ENCODE measurements around the gene ARFIP2.
"Not testable (repeated sequence)": the region's sequence is repeated elsewhere in the genome, so short reads cannot be mapped to it uniquely, and the experiment has no call there.

The ARFIP2 gene, protein sequence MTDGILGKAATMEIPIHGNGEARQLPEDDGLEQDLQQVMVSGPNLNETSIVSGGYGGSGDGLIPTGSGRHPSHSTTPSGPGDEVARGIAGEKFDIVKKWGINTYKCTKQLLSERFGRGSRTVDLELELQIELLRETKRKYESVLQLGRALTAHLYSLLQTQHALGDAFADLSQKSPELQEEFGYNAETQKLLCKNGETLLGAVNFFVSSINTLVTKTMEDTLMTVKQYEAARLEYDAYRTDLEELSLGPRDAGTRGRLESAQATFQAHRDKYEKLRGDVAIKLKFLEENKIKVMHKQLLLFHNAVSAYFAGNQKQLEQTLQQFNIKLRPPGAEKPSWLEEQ

DNA sequence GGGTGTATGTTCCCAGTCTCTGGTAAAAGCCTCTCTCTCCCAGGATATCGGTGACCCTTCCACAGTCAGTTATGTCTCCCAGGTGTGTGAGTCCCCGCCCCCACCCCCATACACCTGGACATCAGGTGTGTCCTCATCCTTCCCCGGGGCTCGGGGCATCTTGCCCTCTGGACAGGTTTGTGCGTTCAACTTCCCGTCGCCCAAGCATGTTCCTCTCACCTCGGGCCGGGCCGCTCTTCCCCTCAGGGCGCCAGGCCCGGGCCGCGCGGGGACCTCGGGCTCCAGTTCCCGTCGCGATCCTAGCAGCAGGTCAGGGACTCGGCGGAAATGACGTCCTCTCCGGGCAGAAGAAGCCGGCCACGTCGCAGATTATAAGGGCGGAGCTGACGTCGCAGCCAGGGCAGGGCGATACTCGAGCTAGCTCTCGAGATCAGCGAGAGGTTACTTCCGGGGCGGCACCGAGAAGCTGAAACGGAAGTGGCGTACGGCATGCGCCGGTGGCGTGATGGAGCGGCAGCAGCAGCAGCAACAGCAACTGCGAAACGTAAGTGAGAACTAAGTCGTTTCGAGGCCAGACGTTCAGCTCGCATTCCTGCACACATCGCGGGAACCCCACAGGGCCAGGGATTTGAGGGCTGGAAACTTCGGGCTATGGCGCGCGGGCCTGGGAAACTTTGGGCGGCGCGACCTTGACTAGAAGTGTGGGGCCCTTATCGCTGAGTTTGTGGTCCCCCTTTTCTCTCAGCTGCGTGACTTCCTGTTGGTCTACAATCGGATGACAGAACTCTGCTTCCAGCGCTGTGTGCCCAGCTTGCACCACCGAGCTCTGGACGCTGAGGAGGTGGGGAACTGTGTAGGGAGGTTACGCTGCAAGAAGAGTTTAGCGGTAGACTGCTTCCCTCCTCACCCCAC lies at the start of gene ARFIP2, which contains the start of gene TIMM10B:
Gene ARFIP2, minus strand, starts transcription at position 320 of the 912 bp plus-strand sequence. CDS start 910 bp downstream, outside the sequence.
Gene TIMM10B, plus strand, starts transcription at position 490 of the 912 bp plus-strand sequence. Its CDS starts 16 bp downstream, at position 506.
- in situ Hi-C loops (cut with MboI; ENCODE audit: low sequenced_read_pairs), result no loop called here

DNA sequence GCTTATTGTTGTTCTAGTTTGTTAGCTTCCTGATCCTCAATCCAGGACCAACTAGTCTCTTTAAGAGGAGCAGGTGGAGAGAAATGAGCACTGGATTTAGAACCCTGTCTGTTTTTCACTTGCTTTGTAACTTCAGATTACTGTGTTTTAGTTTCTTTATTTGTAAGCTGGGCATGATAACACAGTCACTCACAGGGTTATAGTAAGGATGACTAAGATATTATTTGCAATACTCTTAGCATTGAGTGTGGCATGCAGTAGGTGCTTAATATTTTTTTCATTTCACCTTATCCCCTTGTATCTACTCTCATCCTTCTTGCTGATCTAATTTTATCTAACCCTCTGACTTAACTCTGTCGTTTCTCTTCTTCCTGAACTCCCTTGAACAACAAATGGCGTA lies 49.7 kb upstream of the ARFIP2 start:
- in situ Hi-C loops (cut with MboI; ENCODE audit: low sequenced_read_pairs), result loop anchor here (10.0 kb wide), 1 partner anchor 174 kb away; no protein-coding TSS in a partner anchor

DNA sequence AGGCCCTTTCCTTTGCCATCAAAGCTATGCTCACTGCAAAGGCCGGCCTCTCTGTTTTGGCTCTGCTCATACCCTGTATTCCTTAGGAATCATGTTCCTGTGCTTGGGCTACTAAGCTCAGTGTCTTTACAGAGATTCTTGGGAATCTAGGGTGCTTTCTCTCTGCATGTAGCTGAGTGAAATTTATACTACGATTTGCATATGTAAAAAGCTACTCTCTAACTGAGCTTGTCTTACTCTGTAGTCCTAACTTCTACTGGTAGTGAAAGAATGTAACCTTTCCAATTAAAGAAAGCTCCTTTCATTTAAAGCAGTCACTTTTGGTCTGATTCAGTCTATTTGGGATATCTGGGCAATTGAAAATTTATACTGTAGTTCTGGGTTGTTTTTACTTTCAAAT lies 48.1 kb upstream of the ARFIP2 start:
- in situ Hi-C loops (cut with MboI; ENCODE audit: low sequenced_read_pairs), result no loop called here

DNA sequence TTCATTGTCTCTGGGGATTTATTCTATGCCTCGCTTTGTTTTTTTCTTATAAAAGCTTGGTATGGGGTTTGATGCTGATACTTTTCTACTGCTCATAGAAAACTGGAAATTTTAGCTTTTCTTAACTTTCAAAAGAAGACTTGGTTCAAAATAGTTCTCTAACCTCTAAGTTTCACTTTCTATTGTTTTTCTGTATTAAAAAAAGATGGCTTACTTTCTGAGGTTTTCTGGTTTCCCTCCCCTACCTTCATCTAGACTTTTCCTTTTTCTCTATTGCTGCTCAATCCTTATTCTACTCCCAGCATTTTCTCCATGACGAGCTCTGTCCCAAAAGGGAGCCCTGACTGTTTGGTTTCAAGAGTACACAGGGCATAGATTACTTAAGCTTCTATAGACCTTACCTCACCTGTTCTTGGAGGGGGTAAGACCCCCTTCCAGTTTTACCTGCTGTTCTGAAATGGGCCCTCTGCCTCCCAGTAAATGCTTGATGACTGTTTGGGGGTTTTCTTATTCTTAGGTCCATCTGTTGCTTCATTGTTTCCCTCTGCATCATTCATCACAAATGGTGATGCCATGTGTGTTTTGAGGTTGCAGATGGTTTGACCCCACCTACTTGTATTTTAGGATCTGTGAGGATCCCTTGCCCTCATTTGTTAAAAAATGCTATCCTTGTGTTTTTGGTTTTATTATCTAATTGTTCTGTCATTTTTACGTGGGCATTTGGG lies 45.4 kb upstream of the ARFIP2 start:
- in situ Hi-C loops (cut with MboI; ENCODE audit: low sequenced_read_pairs), result no loop called here

DNA sequence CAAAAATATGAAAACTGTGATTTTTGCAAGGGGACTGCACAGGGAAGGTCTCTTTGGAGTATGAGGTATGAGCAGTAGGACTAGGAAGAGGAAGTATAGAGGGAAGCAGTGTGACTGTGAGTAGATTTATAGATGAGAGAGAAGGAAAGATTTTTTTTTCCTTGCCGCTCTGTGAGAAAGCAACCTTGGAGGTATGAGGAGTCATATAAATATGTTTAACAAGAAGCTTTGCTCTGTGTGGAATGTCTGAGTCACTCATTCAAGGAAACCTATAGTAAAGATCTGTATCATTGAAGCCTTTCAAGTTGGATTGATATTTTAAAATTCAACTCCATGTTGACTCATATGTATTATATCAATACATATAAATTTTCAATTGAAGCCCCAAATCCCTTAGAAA lies 42.1 kb upstream of the ARFIP2 start:
- in situ Hi-C loops (cut with MboI; ENCODE audit: low sequenced_read_pairs), result no loop called here

DNA sequence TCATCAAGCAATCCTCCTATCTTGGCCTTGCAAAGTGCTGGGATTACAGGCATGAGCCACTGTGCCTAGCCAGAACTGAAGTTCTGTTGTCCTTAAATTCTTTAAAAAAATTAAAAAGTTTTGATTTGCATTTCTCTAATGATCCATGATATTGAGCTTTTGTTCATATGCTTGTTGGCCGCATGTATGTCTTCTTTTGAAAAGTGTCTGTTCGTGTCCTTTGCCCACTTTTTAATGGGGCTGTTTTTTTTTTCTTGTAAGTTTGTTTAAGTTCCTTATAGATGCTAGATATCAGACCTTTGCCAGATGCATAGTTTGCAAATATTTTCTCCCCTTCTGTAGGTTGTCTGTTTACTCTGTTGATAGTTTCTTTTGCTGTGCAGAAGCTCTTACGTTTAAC lies 40.8 kb upstream of the ARFIP2 start:
- in situ Hi-C loops (cut with MboI; ENCODE audit: low sequenced_read_pairs), result not testable (repeated sequence)

DNA sequence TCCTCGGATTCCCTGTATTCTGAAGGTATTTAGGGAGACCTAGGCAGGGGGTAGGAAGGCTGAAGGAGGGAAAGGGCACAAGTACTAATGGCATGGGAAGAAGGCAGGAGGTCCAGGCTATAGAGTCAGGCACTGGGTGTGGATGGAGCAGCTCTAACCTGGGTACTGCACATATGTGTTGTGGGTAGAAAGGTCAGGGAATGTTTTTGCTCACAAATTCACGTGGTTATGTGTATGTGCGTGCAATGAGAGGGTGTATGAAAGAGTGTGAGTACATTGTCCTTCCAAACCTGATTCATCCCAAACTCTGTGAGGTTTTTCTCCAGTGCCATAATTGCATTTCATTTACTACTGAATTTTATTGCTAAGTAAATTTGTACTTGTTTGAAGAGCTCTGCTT lies 39.1 kb upstream of the ARFIP2 start:
- in situ Hi-C loops (cut with MboI; ENCODE audit: low sequenced_read_pairs), result no loop called here

DNA sequence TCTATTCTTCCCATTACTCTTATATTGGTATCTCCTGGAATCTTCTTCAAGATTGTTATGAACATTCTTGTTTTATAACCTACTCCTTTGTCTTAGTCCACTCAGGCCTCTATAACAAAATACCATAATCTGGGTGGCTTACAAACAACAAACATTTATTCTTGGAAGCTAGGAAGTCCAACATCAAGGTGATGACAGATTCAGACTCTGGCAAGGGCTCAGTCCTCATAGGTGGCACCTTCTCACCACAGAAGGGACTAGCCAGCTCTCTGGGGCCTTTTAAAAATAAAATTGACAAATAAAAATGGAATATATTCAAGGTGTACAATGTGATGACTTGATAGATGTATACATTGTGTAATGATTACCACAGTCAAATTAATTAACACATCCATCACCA lies 35.7 kb upstream of the ARFIP2 start:
- in situ Hi-C loops (cut with MboI; ENCODE audit: low sequenced_read_pairs), result no loop called here

DNA sequence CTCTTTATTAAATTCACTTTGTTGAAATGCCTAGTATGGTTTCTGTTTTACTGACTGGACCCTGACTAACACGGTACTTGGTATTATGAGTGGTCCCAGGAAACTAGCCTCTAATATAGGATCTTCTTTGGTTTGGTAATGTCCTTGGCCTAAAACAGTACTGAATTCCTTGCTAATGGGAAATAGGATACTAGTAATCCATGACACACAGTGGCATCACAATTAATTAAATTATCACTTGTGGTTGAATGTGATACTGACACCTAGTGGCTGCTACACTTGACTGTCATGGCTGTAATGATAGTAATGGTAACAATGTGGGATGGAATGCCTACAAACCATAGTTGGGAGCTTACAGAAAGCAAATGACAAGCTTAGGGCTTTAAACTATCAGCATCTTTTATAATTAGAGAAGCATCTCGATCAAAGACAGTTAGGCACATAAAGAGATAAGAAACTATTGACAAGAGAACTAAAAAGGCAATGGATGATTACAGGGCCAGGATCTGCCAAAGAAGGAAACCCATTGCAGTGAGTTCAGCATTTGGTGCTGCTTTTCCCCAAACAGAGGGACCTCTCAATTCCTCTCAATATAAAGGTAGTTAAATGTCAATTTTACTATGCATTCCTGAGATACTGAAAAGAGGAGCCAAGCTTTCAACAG lies 24.6 kb upstream of the ARFIP2 start:
- in situ Hi-C loops (cut with MboI; ENCODE audit: low sequenced_read_pairs), result no loop called here

DNA sequence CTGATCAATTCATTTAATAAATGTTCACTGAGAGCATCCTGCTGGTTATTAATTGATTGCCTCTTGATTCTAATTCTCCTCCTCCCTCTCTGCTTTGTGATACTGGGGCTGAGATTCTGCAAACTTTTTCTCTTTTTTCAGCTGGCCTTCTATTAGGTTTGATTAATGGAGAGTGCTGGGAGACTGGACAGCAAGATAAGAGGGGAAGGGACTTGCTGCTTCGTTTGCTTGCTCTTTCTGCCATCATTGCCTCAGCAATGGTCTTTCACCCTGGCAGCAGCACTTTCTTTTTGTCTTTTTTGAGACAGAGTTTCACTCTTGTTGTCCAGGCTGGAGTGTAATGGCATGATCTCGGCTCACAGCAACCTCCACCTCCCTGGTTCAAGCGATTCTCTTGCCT lies 23.0 kb upstream of the ARFIP2 start:
- in situ Hi-C loops (cut with MboI; ENCODE audit: low sequenced_read_pairs), result no loop called here

DNA sequence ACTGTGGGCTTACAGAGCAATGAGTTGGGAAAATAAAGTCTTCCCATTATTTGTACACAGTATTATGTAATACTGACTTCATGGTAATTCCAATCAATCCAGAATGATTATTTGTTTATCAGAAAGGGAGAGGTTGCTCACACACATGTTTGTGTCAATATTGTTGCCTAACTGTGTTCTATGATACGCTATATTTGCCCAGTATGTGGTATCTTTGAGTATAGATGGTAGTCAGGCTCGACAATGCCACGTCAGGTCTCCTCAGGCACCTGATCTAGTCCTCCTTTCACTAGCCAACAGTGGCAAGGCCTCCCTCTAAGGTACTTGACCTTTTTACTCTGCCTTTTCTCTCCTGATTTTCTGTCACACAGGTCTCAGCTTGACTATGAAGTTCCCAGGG lies 21.3 kb upstream of the ARFIP2 start:
- in situ Hi-C loops (cut with MboI; ENCODE audit: low sequenced_read_pairs), result no loop called here

DNA sequence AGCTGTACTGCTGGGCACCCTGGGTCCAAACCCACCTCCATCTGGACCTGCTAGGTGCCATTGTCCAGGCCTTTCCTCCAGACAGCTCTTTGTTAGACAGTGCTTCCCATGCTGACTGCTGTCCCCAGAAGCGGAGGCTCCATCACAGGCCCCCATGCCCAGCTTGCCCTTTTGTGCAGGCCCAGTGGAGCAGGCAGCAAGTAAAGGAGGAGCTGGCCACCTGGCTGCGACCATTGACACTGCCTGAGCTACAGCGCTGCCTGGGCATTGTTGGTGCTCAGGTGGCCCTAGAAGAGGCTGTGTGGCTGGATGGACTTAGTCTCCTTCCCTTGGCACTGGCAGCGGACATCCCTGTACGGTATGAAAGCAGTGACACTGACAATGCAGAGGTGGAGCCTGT lies 17.4 kb upstream of the ARFIP2 start:
- in situ Hi-C loops (cut with MboI; ENCODE audit: low sequenced_read_pairs), result no loop called here

DNA sequence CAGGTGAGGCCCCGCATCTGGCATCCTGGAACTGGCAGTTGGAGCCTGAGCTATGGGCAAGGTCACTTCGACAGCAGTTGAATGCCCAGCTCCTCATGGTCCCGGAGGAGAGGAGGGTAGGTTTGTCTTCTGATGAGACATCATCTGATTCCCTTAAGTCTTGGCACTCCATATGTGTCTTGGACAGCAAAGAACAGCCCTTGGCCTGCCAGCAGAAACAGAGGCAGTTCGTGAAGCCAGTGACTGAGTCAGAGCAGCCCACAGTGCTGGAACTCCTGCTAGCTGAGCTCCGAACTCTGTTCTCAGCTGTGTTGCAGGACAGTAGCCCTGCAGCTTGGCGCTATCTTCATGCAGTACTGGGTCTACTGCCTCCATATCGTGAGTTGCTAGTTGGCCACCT lies 17.0 kb upstream of the ARFIP2 start:
- in situ Hi-C loops (cut with MboI; ENCODE audit: low sequenced_read_pairs), result no loop called here

DNA sequence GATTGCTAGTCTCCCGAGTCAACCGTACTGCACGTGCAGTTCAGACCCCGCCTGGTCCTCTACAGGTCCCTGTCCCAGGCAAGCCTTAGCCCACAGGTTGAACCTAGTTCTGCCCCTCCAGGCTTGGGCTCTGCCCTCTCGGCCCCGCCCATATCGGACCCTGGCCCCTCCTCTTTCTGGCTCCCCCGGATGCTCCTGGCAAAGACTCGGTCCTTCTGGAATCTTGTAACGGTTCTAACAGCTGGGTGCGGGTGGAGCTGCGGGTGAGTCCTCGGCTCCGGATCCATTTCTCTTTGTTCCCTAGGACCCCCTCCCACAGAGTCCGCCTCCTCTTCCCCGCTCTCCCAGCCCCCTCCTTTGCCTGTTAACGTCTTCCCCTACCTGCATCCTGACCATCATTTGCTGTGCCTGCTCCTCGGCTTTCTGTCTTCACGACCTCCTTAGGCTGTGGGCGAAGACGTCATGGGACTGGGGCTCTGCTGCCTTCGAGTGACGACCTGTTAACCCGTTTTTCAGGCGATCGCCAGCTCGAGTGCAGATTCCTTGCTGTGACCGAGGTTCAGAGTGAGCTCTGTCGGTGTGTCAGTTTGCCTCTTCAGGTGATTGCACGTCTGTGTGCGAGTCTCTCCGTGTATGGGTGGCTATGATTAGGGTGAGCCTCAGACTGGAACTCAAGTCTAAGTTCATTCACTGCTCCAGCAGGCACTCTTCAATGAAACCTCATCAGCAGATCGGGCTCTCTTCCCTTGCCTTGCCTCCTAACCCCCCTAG lies 16.1 kb upstream of the ARFIP2 start, which contains the start of gene DNHD1:
Gene DNHD1, plus strand, starts transcription at position 212 of the 771 bp plus-strand sequence. CDS start 936 bp downstream, outside the sequence.
- in situ Hi-C loops (cut with MboI; ENCODE audit: low sequenced_read_pairs), result no loop called here

DNA sequence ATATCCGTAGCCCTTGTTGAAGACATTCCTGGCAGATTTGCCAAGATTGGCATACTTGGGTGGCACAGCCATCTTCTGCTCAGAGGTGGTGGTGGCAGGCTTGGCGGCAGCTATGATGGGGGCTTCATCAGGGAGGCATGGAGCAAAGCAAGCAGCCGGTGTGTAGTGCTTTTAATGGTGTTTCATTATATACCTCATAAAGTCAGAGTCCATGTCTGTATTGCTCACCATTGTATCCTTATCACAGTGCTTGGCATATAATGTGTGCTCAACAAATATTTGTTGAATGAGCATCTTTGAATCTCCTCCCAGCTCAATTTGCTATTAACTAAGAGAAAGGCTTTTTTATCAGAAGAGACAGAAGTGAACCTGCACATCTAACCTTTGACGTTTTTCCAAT lies 8.2 kb upstream of the ARFIP2 start:
- in situ Hi-C loops (cut with MboI; ENCODE audit: low sequenced_read_pairs), result no loop called here

DNA sequence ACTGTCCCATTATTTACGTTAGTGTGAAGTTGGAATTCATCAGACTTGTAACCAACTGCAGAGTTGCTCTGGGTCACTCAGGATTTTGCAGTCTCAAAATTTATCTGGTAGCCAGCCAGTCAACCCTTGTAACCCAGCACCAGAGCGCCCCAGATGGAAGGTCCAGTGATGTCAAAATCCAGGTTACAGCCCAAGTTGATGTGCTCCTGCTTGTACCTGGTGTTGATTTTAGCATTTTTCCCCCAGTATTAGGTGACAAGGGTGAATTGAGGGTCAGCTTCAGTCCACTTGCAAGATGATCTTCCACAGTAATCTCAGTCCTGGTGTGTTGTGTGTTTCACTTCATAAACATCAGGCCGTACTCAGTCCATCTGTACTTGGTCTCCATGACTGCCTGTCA lies 7.7 kb upstream of the ARFIP2 start:
- in situ Hi-C loops (cut with MboI; ENCODE audit: low sequenced_read_pairs), result no loop called here

DNA sequence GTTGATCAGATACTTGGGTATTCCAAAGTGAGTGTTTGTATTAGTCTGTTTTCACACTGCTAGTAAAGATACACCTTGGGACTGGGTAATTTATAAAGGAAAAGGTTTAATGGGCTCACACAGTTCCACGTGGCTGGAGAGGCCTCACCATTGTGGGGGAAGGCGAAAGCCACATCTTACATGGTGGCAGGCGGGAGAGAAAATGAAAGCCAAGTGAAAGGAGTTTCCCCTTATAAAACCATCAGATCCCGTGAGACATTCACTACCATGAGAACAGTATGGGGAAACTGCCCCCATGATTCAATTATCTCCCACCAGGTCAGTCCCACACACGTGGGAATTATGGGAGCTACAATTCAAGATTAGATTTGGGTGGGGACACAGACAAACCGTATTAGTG lies 7.2 kb upstream of the ARFIP2 start:
- in situ Hi-C loops (cut with MboI; ENCODE audit: low sequenced_read_pairs), result no loop called here

DNA sequence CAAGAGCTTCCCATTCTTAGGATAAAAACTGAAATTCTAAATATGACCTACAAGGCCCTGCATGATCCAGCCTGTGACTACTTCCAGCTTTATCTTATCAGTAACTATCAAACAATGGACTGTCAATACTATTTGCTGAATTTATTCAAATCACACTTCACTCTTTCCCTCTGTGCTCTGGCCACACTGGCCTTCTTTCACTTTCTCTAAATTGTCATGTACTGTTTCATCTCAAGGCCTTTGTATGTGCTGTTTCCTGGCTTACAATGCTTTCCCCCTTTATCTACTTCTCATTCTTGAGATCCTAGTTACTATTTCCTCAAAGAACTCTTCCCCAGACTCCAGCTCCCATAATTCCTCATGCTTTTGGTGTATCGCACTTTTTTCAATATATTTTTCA lies 5.8 kb upstream of the ARFIP2 start:
- in situ Hi-C loops (cut with MboI; ENCODE audit: low sequenced_read_pairs), result no loop called here

DNA sequence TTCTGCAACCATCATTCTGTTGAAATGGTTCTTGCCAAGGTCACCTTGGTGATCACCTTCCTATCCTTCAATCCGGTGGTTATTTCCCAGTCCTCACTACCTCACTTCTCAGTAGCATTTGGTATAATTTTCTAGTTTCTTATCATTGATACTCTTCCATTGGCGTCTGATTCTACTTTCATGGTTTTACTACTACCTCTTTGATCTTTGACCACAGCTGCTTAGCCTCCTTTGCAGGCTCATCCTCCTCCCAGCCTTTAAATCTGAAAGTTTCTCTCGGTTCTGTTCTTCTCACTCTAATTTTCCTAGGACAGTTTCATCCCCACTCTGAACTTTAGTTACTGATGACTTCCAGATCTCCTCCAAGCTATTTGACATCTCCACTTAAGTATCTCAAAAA lies 5.1 kb upstream of the ARFIP2 start:
- in situ Hi-C loops (cut with MboI; ENCODE audit: low sequenced_read_pairs), result no loop called here

DNA sequence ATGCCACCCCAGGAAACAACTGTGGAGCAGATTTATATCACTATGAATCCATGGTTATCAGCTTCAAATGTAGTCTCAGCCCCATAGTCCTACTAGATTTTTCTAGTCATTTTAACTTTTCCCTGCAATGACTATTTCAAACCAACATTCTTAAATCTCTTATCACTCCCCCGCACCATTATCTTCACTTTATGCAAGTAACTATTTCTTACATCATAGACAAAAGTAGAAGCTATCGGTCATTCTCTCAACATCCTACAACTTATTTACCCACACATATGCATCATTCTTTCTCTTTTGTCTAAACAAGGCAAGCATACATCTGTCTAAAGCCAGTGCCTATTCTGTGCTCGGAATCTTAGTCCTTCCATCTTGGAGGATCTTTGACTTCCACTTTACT lies 4.5 kb upstream of the ARFIP2 start:
- in situ Hi-C loops (cut with MboI; ENCODE audit: low sequenced_read_pairs), result no loop called here

All from HL-60/S4 (cell line).